ENCODE measurements around the gene SOD1.

DNA sequence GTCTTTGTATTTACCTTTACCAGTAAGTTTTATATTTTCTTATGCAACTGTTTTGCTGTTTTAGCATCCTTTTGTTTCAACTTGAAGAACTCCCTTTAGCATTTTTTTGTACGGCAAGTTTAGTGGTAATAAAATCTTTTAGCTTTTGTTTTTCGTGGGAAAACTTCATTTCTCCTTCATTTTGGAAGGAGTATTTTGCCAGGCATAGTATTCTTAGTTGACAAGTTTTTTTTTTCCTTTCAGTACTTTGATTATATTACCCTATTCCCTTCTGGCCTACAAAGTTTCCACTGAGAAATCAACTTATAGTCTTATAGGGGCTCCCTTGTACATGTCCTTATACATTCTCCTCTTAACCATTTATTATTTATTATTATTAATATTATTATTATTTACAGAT, 22.6 kb upstream of the SOD1 start:
- no peak for TF ChIP-seq EZH2phosphoT487 (IDR thresholded peaks at IDR 0.05; ENCODE audit: low read depth, severe bottlenecking, unreplicated experiment)
- TF ChIP-seq, protein P1, sequence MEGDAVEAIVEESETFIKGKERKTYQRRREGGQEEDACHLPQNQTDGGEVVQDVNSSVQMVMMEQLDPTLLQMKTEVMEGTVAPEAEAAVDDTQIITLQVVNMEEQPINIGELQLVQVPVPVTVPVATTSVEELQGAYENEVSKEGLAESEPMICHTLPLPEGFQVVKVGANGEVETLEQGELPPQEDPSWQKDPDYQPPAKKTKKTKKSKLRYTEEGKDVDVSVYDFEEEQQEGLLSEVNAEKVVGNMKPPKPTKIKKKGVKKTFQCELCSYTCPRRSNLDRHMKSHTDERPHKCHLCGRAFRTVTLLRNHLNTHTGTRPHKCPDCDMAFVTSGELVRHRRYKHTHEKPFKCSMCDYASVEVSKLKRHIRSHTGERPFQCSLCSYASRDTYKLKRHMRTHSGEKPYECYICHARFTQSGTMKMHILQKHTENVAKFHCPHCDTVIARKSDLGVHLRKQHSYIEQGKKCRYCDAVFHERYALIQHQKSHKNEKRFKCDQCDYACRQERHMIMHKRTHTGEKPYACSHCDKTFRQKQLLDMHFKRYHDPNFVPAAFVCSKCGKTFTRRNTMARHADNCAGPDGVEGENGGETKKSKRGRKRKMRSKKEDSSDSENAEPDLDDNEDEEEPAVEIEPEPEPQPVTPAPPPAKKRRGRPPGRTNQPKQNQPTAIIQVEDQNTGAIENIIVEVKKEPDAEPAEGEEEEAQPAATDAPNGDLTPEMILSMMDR (IDR thresholded peaks at IDR 0.05; ENCODE audit: poor library complexity), result no peak
